Prostate gland (tissue), 2 donors: ENCODE results near the gene ZC3H18. TPM values are rescaled to one million over a fixed set of nuclear protein-coding genes. Genes with fewer than 3 reads are reported as not detected.

Source experiments
- DNase-seq: peaks from one replicate; pipeline ENCODE4 v3.0.0-alpha.2; 2019; ENCODE audit warnings: low spot score
- H3K27ac ChIP-seq, 2 donors: fragments of 200-600 bp; sonication (generic); 2 replicates each; pipeline ENCODE4 v1.5.1; 2017 to 2019
- H3K27me3 ChIP-seq: fragments of 200-600 bp; sonication (generic); replicated peaks from 2 replicates; pipeline ENCODE4 v1.5.1; 2019; ENCODE audit not compliant: insufficient read depth
- H3K36me3 ChIP-seq, 2 donors: fragments of 200-600 bp; sonication (generic); 1 replicate in 1 of 2; 2 replicates in 1 of 2; pipeline versions ENCODE4 v1.5.1 to v1.8.1; 2017 to 2019
- H3K4me1 ChIP-seq: fragments of 200-600 bp; sonication (generic); replicated peaks from 2 replicates; pipeline ENCODE4 v1.5.1; 2019
- H3K4me3 ChIP-seq, 2 donors: fragments of 200-600 bp; sonication (generic); 2 replicates each; pipeline ENCODE4 v1.5.1; 2017 to 2019
- H3K9me3 ChIP-seq: fragments of 200-600 bp; sonication (generic); 2 replicates; pipeline ENCODE4 v1.5.1; 2017
- POLR2A ChIP-seq: fragments of 450-650 bp; IDR thresholded peaks from one replicate; pipeline ENCODE4 v1.6.1; 2016; ENCODE audit warnings: antibody characterized with exemption, mild to moderate bottlenecking
- POLR2AphosphoS5 ChIP-seq: sonication (generic); formaldehyde crosslinking; IDR thresholded peaks from one replicate; pipeline ENCODE4 v1.6.1; 2017; ENCODE audit warnings: antibody characterized with exemption
- WGBS: methylation state at CpG from one replicate; pipeline ENCODE4 v1.1.5; 2018; 5-methylcytosine and 5-hydroxymethylcytosine counted together
- intact Hi-C: fragments of 100-400 bp; cut with DNase I; formaldehyde crosslinking; loops from one replicate; pipeline ENCODE4 v1.14.2; 2022
- total RNA-seq, 2 donors: library from RNA; depleted of rRNA; stranded (reverse); fragments of >200 nt; gene quantifications; one replicate each; pipeline ENCODE4 v1.1.0, GENCODE V29; 2016
- TF ChIP-seq, protein P1 (sequence below), 4 experiments: fragments of 200-600 bp in 2 of 4; fragments of 450-650 bp in 2 of 4; sonication (generic) in 2 of 4; IDR thresholded peaks; 1 replicate in 3 of 4; 2 replicates in 1 of 4; pipeline ENCODE4 v1.5.1; 2016 to 2019; ENCODE audit warnings: antibody characterized with exemption in 4 of 4, mild to moderate bottlenecking in 2 of 4, moderate library complexity in 2 of 4

The ZC3H18 gene
- total RNA-seq, 2 donors from 2014 or later, result 26.7 to 50.7 TPM

DNA sequence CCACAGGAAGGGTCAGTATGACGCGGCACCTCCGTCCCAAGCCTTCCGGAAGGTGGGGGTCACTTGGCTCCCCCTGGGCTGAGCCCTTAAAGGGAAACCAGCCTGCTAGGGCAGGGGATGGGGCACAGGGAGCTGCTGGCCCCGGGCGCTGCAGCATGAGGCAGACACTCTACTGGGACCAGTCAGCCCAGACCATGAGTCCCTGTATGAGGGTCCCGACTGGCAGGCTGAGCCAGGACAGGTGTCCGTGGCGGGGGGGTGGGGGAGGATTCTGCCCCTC lies 43.4 kb upstream of the ZC3H18 start:
- no peaks in the 10 kb centered on the region for H3K9me3 ChIP-seq
- TF ChIP-seq POLR2A, result no peak
- TF ChIP-seq, protein P1, sequence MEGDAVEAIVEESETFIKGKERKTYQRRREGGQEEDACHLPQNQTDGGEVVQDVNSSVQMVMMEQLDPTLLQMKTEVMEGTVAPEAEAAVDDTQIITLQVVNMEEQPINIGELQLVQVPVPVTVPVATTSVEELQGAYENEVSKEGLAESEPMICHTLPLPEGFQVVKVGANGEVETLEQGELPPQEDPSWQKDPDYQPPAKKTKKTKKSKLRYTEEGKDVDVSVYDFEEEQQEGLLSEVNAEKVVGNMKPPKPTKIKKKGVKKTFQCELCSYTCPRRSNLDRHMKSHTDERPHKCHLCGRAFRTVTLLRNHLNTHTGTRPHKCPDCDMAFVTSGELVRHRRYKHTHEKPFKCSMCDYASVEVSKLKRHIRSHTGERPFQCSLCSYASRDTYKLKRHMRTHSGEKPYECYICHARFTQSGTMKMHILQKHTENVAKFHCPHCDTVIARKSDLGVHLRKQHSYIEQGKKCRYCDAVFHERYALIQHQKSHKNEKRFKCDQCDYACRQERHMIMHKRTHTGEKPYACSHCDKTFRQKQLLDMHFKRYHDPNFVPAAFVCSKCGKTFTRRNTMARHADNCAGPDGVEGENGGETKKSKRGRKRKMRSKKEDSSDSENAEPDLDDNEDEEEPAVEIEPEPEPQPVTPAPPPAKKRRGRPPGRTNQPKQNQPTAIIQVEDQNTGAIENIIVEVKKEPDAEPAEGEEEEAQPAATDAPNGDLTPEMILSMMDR (IDR thresholded peaks at IDR 0.05), result no peak
- TF ChIP-seq POLR2AphosphoS5, result no peak
- intact Hi-C loops, result loop anchor here (2.0 kb wide), 1 partner anchor 84 kb away; no protein-coding TSS in a partner anchor
- DNase-seq, result no peak
- WGBS, result 81% methylated on average over 7 of the region's 9 CpGs
- H3K36me3 ChIP-seq, result no peaks in the 10 kb centered on the region
- no peaks in the 10 kb centered on the region for H3K4me1 ChIP-seq
- no peak overlapping the region for H3K4me3 ChIP-seq
- no peak overlapping the region for H3K27ac ChIP-seq
- H3K27me3 ChIP-seq, result no peaks in the 10 kb centered on the region

DNA sequence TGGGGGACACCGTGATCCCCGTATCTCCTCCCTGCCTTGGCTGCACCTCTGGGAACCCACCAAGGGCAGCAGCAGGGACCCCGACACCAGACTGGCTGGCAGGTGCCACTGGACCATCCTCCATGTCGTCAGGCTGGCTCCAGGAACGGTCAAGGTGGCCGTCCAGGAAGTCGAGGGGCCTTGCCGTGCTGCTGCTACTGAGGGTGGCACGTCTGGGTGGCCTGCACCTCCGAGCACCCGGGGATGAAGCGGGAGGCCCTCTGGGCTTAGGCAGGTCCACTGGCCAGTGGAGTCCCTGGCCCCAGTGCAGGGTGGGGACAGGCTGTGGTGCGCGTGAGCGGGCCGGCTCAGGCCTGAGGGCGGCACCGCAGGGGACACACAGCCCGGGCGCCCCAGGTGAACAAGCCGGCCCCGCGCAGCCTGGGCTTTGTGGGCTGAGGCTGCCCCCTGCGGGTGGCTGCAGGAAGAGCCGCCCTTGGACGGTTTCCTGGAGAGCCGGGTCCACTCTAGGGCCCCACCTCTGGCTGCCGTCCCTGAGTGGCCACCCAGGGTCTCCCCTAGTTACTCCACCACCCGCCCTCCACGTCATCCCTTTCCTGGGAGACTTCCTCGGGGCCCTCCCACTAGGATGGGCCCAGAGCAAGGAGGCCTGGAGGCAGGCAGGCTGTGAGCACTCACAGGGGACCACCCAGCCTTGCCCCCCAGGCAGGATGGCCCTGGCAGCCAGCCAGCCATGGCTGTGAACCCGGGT lies 42.8 kb upstream of the ZC3H18 start:
- H3K9me3 ChIP-seq, result no peaks in the 10 kb centered on the region
- 19% methylated on average over 22 of the region's 32 CpGs for WGBS
- DNase-seq, result peak; percentile 44
- H3K27me3 ChIP-seq, result no peaks in the 10 kb centered on the region
- H3K27ac ChIP-seq, result no peak overlapping the region
- intact Hi-C loops, result loop anchor here (2.0 kb wide), 1 partner anchor 85 kb away; no protein-coding TSS in a partner anchor
- H3K4me3 ChIP-seq, result no peak overlapping the region
- H3K4me1 ChIP-seq, result no peaks in the 10 kb centered on the region
- H3K36me3 ChIP-seq, result no peaks in the 10 kb centered on the region
- TF ChIP-seq POLR2A (no peak), POLR2AphosphoS5 (peak; percentile 30)
- TF ChIP-seq, protein P1 (IDR thresholded peaks at IDR 0.05), result peak; percentile 61 to 94 (median 87)

DNA sequence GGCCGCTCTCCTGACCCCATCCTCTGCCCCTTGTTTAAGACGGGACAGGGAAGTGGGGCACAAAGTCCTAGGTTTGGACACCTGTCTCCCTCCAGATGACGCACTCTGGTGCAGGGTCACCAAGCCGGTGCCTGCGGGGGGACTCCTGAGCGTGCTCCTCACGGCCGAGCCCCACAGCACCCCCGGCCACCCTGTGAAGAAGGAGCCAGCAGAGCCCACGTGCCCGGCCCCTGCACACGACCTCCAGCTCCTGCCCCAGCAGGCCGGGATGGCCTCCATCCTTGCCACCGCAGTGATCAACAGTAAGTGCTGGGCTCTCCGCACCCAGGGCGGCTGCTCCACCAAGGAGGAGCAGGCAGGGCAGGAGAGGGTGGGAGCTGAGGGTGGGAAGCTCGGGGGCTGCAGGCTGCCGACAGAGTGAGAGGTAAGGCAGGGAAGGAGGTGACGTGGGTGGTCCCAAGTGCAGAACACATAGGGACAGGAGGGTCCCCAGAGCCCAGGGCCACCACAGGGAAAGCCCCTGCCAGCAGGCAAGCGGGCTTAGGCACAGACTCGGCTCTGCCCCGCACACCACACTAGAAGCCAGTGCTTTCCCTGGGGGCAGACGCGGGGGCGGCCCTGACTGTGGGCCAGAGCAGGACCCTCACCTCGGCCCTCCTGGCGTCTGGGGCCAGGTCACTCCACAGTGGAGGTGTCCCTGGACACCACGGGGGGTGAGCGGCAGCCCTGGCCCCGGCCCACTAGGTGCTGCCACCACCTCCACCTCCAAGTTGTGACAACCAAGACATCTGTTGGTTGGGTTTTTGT lies 42.1 kb upstream of the ZC3H18 start:
- TF ChIP-seq, protein P1 (IDR thresholded peaks at IDR 0.05), result no peak
- no peak for TF ChIP-seq POLR2A
- no peak for TF ChIP-seq POLR2AphosphoS5
- H3K4me1 ChIP-seq, result no peaks in the 10 kb centered on the region
- intact Hi-C loops, result loop anchor here (2.0 kb wide), 1 partner anchor 85 kb away; no protein-coding TSS in a partner anchor
- H3K27me3 ChIP-seq, result no peaks in the 10 kb centered on the region
- no peak overlapping the region for H3K4me3 ChIP-seq
- WGBS, result 74% methylated on average over 28 of the region's 30 CpGs
- no peaks in the 10 kb centered on the region for H3K36me3 ChIP-seq
- no peaks in the 10 kb centered on the region for H3K9me3 ChIP-seq
- H3K27ac ChIP-seq, result no peak overlapping the region
- DNase-seq, result no peak

DNA sequence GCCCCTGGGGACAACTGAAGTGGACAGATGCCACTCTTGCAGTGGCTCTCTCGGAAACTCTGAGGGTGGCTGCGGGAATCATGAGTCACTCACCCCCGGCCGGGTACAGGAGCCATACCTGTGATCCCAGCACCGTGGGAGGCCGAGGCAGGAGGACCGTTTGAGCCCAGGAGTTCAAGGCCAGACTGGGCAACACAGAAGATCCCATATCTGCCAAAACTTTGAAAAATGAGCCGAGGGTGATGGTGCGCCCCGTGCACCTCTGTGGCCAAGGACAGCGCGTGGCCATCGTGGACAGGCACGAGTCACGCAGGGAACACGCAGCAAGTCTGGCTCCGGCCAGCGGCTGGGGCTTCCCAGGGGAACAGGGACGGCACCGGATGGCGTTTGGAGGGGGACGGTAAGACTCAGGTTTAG lies 41.3 kb upstream of the ZC3H18 start:
- Histone ChIP-seq H3K36me3 (no peaks in the 10 kb centered on the region), H3K4me1 (no peaks in the 10 kb centered on the region)
- intact Hi-C loops, result no loop called here

DNA sequence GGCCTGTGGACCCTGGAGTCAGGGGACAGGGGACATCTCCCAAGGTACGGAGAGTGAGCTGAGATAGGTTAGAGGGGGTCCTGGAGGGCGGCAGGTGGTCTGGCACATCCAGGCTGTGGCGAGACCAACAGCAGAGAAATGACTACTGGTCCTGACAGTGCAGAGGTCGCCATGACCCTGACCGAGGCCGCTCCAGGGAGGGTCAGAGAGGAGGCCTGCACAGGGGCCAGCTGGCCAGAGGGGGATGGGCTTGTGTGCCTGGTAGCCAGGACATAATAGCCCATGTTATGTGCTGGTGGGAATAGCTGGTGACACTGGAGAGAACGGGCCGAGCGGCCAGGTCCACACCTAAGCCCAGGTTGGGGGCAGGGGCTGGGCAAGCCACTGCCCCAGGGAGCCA lies 40.6 kb upstream of the ZC3H18 start:
- no peak overlapping the region for H3K27ac ChIP-seq
- no peaks in the 10 kb centered on the region for H3K9me3 ChIP-seq
- 95% methylated on average over 9 of the region's 9 CpGs for WGBS
- H3K27me3 ChIP-seq, result no peaks in the 10 kb centered on the region
- TF ChIP-seq, protein P1 (IDR thresholded peaks at IDR 0.05), result no peak
- H3K4me3 ChIP-seq, result no peak overlapping the region
- intact Hi-C loops, result no loop called here
- DNase-seq, result no peak
- no peaks in the 10 kb centered on the region for H3K4me1 ChIP-seq
- H3K36me3 ChIP-seq, result no peaks in the 10 kb centered on the region

More for the DNA sequence above, 41.3 kb upstream of the ZC3H18 start:
- Histone ChIP-seq H3K4me3 (no peak overlapping the region), H3K27me3 (no peaks in the 10 kb centered on the region), H3K27ac (no peak overlapping the region), H3K9me3 (no peaks in the 10 kb centered on the region)
- DNase-seq, result no peak
- TF ChIP-seq POLR2A, result no peak
- WGBS, result 88% methylated on average over 22 of the region's 22 CpGs
